OCI-LY7 (cell line): Measurements from ENCODE around the gene ATAD3B. TPM values are rescaled to one million over a fixed set of nuclear protein-coding genes. Genes with fewer than 3 reads are reported as not detected.
"Not testable (repeated sequence)": the region's sequence is repeated elsewhere in the genome, so short reads cannot be mapped to it uniquely, and the experiment has no call there.

Experiments used
- BruUV-seq: library from RNA; stranded (reverse); fragments of 400-500 nt; replicated peaks from 2 replicates; lab custom pipeline; 2021; lab: Mats Ljungman, UMichigan
- CTCF ChIA-PET: fragments of 300-600 bp; sonication (Branson Sonifier 250); formaldehyde crosslinking; loops from one replicate; lab custom pipeline; 2022; ENCODE audit warnings: antibody characterized with exemption; ENCODE audit not compliant: unreplicated experiment; lab: Charles Lee
- POLR2A ChIA-PET: fragments of 300-600 bp; sonication (Branson Sonifier 250); formaldehyde crosslinking; loops from one replicate; lab custom pipeline; 2022; ENCODE audit warnings: antibody characterized with exemption; lab: Charles Lee
- DNase-seq: peaks from one replicate; pipeline ENCODE4 v3.0.0-alpha.2; 2015; ENCODE audit warnings: low spot score
- H2AFZ ChIP-seq: fragments of 200-600 bp; sonication (generic), shearing (Covaris generic); 2 replicates; pipeline ENCODE4 v1.6.1; 2014; ENCODE audit warnings: mild to moderate bottlenecking, antibody characterized with exemption, low read length, moderate library complexity
- H3K27ac ChIP-seq: fragments of 200-600 bp; sonication (generic); 2 replicates; pipeline ENCODE4 v1.5.1; 2014; ENCODE audit warnings: mixed run types, low read depth, mild to moderate bottlenecking, moderate library complexity, low read length, inconsistent platforms; ENCODE audit not compliant: poor library complexity, severe bottlenecking
- H3K36me3 ChIP-seq: fragments of 200-600 bp; sonication (generic); 2 replicates; pipeline ENCODE4 v1.6.1; 2014; ENCODE audit warnings: mild to moderate bottlenecking, antibody characterized with exemption, low read length, moderate library complexity, mixed read lengths; ENCODE audit not compliant: insufficient read depth
- H3K4me1 ChIP-seq: fragments of 200-600 bp; sonication (generic); 2 replicates; pipeline ENCODE4 v1.5.1; 2014; ENCODE audit warnings: mild to moderate bottlenecking, low read length; ENCODE audit not compliant: insufficient read depth, poor library complexity, severe bottlenecking
- H3K4me2 ChIP-seq: fragments of 200-600 bp; sonication (generic); 2 replicates; pipeline ENCODE4 v1.6.1; 2014; ENCODE audit warnings: mild to moderate bottlenecking, low read length
- H3K4me3 ChIP-seq: fragments of 200-600 bp; sonication (generic); 2 replicates; pipeline ENCODE4 v1.5.1; 2014; ENCODE audit warnings: mild to moderate bottlenecking, low read depth, low read length; ENCODE audit not compliant: poor library complexity, severe bottlenecking
- H3K79me2 ChIP-seq: fragments of 200-600 bp; sonication (generic); 2 replicates; pipeline ENCODE4 v1.6.1; 2016; ENCODE audit warnings: low read depth, mild to moderate bottlenecking, low read length, moderate library complexity, mixed read lengths; ENCODE audit not compliant: insufficient read depth
- H3K9me2 ChIP-seq: fragments of 200-600 bp; sonication (generic); 2 replicates; pipeline ENCODE4 v1.6.1; 2016; ENCODE audit warnings: mild to moderate bottlenecking, low read length, mixed read lengths; ENCODE audit not compliant: insufficient read depth
- H3K9me3 ChIP-seq: fragments of 200-600 bp; sonication (generic); 2 replicates; pipeline ENCODE4 v1.6.1; 2014; ENCODE audit warnings: mild to moderate bottlenecking, mixed run types, low read length, mixed read lengths
- H4K20me1 ChIP-seq: fragments of 200-600 bp; sonication (generic); 2 replicates; pipeline ENCODE4 v1.6.1; 2014; ENCODE audit warnings: mild to moderate bottlenecking, antibody characterized with exemption, low read length, moderate library complexity, mixed read lengths; ENCODE audit not compliant: insufficient read depth
- EZH2phosphoT487 ChIP-seq: fragments of 200-600 bp; sonication (generic); IDR thresholded peaks from 2 replicates; pipeline ENCODE4 v1.6.1; 2018; ENCODE audit warnings: low read depth, borderline replicate concordance, mild to moderate bottlenecking, mixed run types, antibody characterized with exemption, low read length, moderate library complexity, mixed read lengths
- intact Hi-C: fragments of 100-400 bp; cut with micrococcal nuclease; formaldehyde crosslinking; loops from one replicate; pipeline ENCODE4 v1.10.0; 2022; ENCODE audit not compliant: unreplicated experiment
- total RNA-seq, 2 experiments: library from RNA; depleted of rRNA in 1 of 2; stranded (reverse); fragments of >200 nt in 1 of 2; shearing (Covaris generic) in 1 of 2; gene quantifications; 2 replicates each; pipeline ENCODE4 v1.2.3, GENCODE V29; 2014 to 2022
- TF ChIP-seq, protein P1 (sequence below): fragments of 200-600 bp; sonication (generic); conservative IDR thresholded peaks from 2 replicates; pipeline ENCODE4 v1.5.1; 2014; ENCODE audit warnings: mild to moderate bottlenecking, antibody characterized with exemption, low read length, moderate library complexity, mixed read lengths

ATAD3B gene
- total RNA-seq, 2 experiments from 2014 or later: 54.9 to 62.4 TPM

DNA sequence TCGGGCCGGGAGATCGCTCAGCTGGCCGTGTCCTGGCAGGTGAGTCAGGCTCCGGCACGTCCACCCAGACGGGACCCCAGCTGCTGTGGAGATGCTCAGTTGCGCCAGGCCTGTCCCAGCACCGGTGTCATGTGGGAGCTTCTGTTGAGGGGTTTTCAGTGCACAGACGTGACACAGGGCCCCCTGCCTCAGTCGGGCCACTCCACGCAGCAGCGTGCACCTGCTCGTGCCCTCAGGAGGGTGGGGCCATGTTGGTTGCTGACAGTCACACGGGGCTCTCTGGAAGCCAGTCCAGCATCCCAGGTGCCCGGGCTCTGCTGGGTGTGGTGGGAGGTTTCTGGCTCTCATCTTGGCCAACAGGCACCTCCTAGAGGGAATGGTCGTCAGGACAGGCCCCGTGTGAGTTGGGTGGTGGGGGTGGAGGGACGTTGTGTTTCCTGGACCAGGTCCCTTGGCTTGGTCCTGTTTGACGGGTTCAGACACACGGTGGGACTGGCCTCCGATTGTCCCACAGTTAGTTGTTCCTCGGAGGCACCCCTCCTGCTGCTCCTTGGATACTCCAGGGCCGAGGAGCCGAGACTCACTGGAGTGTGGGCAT, 19.2 kb downstream of the ATAD3B start:
- H3K9me3 ChIP-seq: peaks cover 5% of the 10 kb centered on the region; the same call in 1 of the 2 replicates
- no peaks in the 10 kb centered on the region for H3K9me2 ChIP-seq
- H3K79me2 ChIP-seq: no peaks in the 10 kb centered on the region
- peaks cover 80% of the 10 kb centered on the region for H3K36me3 ChIP-seq
- ChIA-PET POLR2A (no interaction called here), CTCF (no interaction called here)
- no peak overlapping the region for H3K4me2 ChIP-seq
- no peaks in the 10 kb centered on the region for H3K4me1 ChIP-seq
- H2AFZ ChIP-seq: no peak overlapping the region
- H3K4me3 ChIP-seq: no peak overlapping the region
- intact Hi-C loops: no loop called here
- DNase-seq: no peak
- H4K20me1 ChIP-seq: no peaks in the 10 kb centered on the region
- TF ChIP-seq EZH2phosphoT487: no peak
- TF ChIP-seq, protein P1, sequence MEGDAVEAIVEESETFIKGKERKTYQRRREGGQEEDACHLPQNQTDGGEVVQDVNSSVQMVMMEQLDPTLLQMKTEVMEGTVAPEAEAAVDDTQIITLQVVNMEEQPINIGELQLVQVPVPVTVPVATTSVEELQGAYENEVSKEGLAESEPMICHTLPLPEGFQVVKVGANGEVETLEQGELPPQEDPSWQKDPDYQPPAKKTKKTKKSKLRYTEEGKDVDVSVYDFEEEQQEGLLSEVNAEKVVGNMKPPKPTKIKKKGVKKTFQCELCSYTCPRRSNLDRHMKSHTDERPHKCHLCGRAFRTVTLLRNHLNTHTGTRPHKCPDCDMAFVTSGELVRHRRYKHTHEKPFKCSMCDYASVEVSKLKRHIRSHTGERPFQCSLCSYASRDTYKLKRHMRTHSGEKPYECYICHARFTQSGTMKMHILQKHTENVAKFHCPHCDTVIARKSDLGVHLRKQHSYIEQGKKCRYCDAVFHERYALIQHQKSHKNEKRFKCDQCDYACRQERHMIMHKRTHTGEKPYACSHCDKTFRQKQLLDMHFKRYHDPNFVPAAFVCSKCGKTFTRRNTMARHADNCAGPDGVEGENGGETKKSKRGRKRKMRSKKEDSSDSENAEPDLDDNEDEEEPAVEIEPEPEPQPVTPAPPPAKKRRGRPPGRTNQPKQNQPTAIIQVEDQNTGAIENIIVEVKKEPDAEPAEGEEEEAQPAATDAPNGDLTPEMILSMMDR: no peak
- no TSS peak for BruUV-seq
- no peak overlapping the region for H3K27ac ChIP-seq

DNA sequence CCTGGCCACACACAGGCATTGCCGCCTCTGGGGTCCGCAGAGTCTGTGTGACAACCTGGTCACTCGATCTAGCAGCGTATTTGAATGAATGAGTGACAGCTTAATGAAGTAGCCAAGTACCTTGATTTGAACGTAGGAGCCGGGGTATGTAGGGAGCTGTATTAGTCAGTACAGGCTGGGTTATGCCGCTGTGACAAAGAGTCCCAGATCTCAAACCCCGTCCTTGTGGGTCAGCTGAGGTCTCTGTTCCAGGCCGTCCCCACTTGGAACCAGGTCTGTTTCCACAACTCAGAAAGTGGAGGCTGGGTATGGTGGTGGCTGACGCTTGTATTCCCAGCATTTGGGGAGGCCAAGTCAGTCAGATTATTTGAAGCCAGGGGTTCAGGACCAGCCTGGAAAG, 20.0 kb downstream of the ATAD3B start:
- no peak overlapping the region for H2AFZ ChIP-seq
- intact Hi-C loops: no loop called here
- ChIA-PET POLR2A (no interaction called here), CTCF (no interaction called here)
- no peak overlapping the region for H3K27ac ChIP-seq
- no peaks in the 10 kb centered on the region for H3K79me2 ChIP-seq
- DNase-seq: no peak
- H3K9me3 ChIP-seq: peaks cover 5% of the 10 kb centered on the region; the same call in 1 of the 2 replicates
- no peaks in the 10 kb centered on the region for H3K9me2 ChIP-seq
- no TSS peak for BruUV-seq
- no peak overlapping the region for H3K4me2 ChIP-seq
- H3K36me3 ChIP-seq: peaks cover 79% of the 10 kb centered on the region
- H4K20me1 ChIP-seq: no peaks in the 10 kb centered on the region
- TF ChIP-seq EZH2phosphoT487: no peak
- TF ChIP-seq, protein P1: no peak
- H3K4me3 ChIP-seq: no peak overlapping the region
- no peaks in the 10 kb centered on the region for H3K4me1 ChIP-seq

DNA sequence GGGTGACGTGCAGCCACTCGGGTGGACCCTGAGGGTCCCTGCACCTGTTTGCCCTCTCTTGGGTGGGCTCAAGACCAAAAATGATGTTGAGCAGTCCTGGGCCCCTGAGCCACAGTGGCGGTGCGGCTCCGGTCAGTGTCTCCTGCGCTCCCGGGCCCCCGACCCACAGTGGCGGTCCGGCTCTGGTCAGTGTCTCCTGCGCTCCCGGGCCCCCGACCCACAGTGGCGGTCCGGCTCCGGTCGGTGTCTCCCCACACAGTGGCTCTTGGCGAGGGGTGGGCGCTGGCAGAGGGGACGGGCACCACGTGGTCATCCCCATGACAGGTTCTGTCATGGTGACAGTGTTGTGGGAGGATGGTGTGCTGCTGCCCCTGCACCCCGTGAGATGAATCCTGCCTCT, 22.7 kb downstream of the ATAD3B start:
- H3K4me1 ChIP-seq, H3K27ac ChIP-seq, H3K9me2 ChIP-seq, BruUV-seq, DNase-seq, H3K4me2 ChIP-seq, H2AFZ ChIP-seq, POLR2A ChIA-PET, intact Hi-C loops, H3K4me3 ChIP-seq, H4K20me1 ChIP-seq, H3K9me3 ChIP-seq, H3K79me2 ChIP-seq, CTCF ChIA-PET: not testable (repeated sequence)
- H3K36me3 ChIP-seq: peaks cover 59% of the 10 kb centered on the region

DNA sequence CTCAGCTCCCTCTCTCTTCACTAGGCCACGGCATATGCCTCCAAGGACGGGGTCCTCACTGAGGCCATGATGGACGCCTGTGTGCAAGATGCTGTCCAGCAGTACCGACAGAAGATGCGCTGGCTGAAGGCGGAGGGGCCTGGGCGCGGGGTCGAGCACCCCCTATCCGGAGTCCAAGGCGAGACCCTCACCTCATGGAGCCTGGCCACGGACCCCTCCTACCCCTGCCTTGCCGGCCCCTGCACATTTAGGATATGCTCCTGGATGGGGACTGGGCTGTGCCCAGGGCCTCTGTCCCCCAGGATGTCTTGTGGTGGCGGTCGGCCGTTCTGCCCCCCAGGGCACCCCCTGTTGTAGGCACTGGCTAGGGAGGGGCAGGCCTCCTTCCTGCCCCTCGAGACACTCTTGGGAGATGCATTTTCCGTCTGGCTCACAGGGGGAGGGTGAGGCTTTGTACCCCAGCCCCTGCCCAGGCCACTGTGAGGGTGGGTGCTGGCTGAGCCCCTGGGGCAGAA, 24.0 kb downstream of the ATAD3B start:
- H3K4me3 ChIP-seq, H3K9me2 ChIP-seq, intact Hi-C loops, H4K20me1 ChIP-seq, BruUV-seq, CTCF ChIA-PET, DNase-seq, H3K4me2 ChIP-seq, POLR2A ChIA-PET, H3K79me2 ChIP-seq, H2AFZ ChIP-seq, H3K9me3 ChIP-seq, H3K4me1 ChIP-seq, H3K27ac ChIP-seq: not testable (repeated sequence)
- peaks cover 47% of the 10 kb centered on the region for H3K36me3 ChIP-seq
